Skeletal muscle tissue (tissue), 4 donors: ENCODE results near the gene TRPM8. TPM values are rescaled to one million over a fixed set of nuclear protein-coding genes. Genes with fewer than 3 reads are reported as not detected.
"Not testable (repeated sequence)": the region's sequence is repeated elsewhere in the genome, so short reads cannot be mapped to it uniquely, and the experiment has no call there.

Source experiments
- H3K27ac ChIP-seq: one replicate; pipeline ENCODE4 v1.7.0; 2013; ENCODE audit warnings: mild to moderate bottlenecking, low read depth, low read length, inconsistent platforms
- H3K27me3 ChIP-seq, 3 donors: one replicate each; pipeline ENCODE4 v1.7.0; 2013; ENCODE audit warnings: low read length in 3 of 3; ENCODE audit not compliant: control insufficient read depth in 3 of 3, insufficient read depth in 3 of 3
- H3K36me3 ChIP-seq, 3 donors: one replicate each; pipeline ENCODE4 v1.7.0; 2013; ENCODE audit warnings: low read length in 3 of 3; ENCODE audit not compliant: control insufficient read depth in 3 of 3, insufficient read depth in 3 of 3
- H3K4me1 ChIP-seq, 3 donors: one replicate each; pipeline ENCODE4 v1.7.0; 2013; ENCODE audit warnings: low read length in 3 of 3, mild to moderate bottlenecking in 3 of 3; ENCODE audit not compliant: control insufficient read depth in 3 of 3, insufficient read depth in 3 of 3
- H3K4me3 ChIP-seq, 3 donors: one replicate each; pipeline ENCODE4 v1.7.0; 2013; ENCODE audit warnings: low read length in 3 of 3
- H3K9ac ChIP-seq, 3 donors: one replicate each; pipeline ENCODE4 v1.7.0; 2013; ENCODE audit warnings: low read length in 3 of 3, mild to moderate bottlenecking in 3 of 3, moderate library complexity in 2 of 3, low read depth in 1 of 3
- H3K9me3 ChIP-seq, 3 donors: one replicate each; pipeline ENCODE4 v1.7.0; 2013; ENCODE audit warnings: low read length in 3 of 3; ENCODE audit not compliant: control insufficient read depth in 3 of 3
- total RNA-seq: library from RNA; depleted of rRNA; stranded (reverse); fragments of >200 nt; gene quantifications from one replicate; pipeline ENCODE4 v1.2.3, GENCODE V29; 2014
- donor health status: Osteomylitis.

The TRPM8 gene
- total RNA-seq: not detected

- Histone ChIP-seq H3K4me1 (no peaks in the 10 kb centered on the region), H3K36me3 (no peaks in the 10 kb centered on the region), H3K27ac (no peak within 1 kb of the TSS), H3K9me3 (no peaks in the 10 kb centered on the region), H3K9ac (no peak within 1 kb of the TSS), H3K27me3 (peaks cover 0 to 18% (median 0%) of the 10 kb centered on the region in 3 donors), H3K4me3 (no peak within 1 kb of the TSS)
Observed at GRCh38 chr2:233917116-233917515, at the start of gene TRPM8. TRPM8 (plus strand) TSS chr2:233917373; CDS start chr2:233926538, 9,165 bp downstream.

GRCh38 chr2:233867993-233868532 is 49.1 kb upstream of the TRPM8 start, which contains the start of gene MSL3B:
MSL3B (minus strand) TSS chr2:233868386.
- H3K27ac ChIP-seq: no peak within 1 kb of the TSS
- no peaks in the 10 kb centered on the region for H3K36me3 ChIP-seq
- peaks cover 0 to 8% (median 5%) of the 10 kb centered on the region in 3 donors for H3K27me3 ChIP-seq
- peaks cover 0 to 3% (median 2%) of the 10 kb centered on the region in 3 donors for H3K9me3 ChIP-seq
- peak within 1 kb of the TSS; percentile 7 to 73 (median 42) for H3K9ac ChIP-seq
- no peaks in the 10 kb centered on the region for H3K4me1 ChIP-seq
- H3K4me3 ChIP-seq: peak within 1 kb of the TSS; percentile 59 to 77 (median 63)

GRCh38 chr2:233871432-233871831 is 45.7 kb upstream of the TRPM8 start:
- Histone ChIP-seq H3K9me3 (peaks cover 0 to 7% (median 2%) of the 10 kb centered on the region in 3 donors), H3K27ac (no peak overlapping the region), H3K36me3 (no peaks in the 10 kb centered on the region), H3K4me3 (no peak overlapping the region), H3K4me1 (no peaks in the 10 kb centered on the region), H3K9ac (no peak overlapping the region), H3K27me3 (peaks cover 2 to 8% (median 5%) of the 10 kb centered on the region in 3 donors)

- not testable (repeated sequence) for H3K27ac ChIP-seq, H3K4me1 ChIP-seq, H3K36me3 ChIP-seq, H3K9ac ChIP-seq, H3K4me3 ChIP-seq, H3K9me3 ChIP-seq, H3K27me3 ChIP-seq
Observed at GRCh38 chr2:233872125-233872524, 45.0 kb upstream of the TRPM8 start.

- H3K27me3 ChIP-seq: peaks cover 0 to 2% (median 0%) of the 10 kb centered on the region in 3 donors
- peaks cover 2 to 9% (median 5%) of the 10 kb centered on the region in 3 donors for H3K9me3 ChIP-seq
- H3K27ac ChIP-seq: no peak overlapping the region
- H3K4me1 ChIP-seq: no peaks in the 10 kb centered on the region
- no peak overlapping the region for H3K9ac ChIP-seq
- no peaks in the 10 kb centered on the region for H3K36me3 ChIP-seq
- H3K4me3 ChIP-seq: no peak overlapping the region
Observed at GRCh38 chr2:233882353-233882752, 34.8 kb upstream of the TRPM8 start.

GRCh38 chr2:233892793-233893192 is 24.4 kb upstream of the TRPM8 start:
- Histone ChIP-seq H3K4me1 (no peaks in the 10 kb centered on the region), H3K4me3 (no peak overlapping the region), H3K27me3 (no peaks in the 10 kb centered on the region), H3K9ac (no peak overlapping the region), H3K27ac (no peak overlapping the region), H3K9me3 (no peaks in the 10 kb centered on the region), H3K36me3 (no peaks in the 10 kb centered on the region)

- not testable (repeated sequence) for H3K27me3 ChIP-seq
Observed at GRCh38 chr2:233896253-233896652, 20.9 kb upstream of the TRPM8 start.

GRCh38 chr2:233901367-233901766 is 15.8 kb upstream of the TRPM8 start:
- no peak overlapping the region for H3K4me3 ChIP-seq

More at GRCh38 chr2:233896253-233896652, 20.9 kb upstream of the TRPM8 start:
- H3K27ac ChIP-seq, H3K36me3 ChIP-seq, H3K4me3 ChIP-seq, H3K9ac ChIP-seq, H3K4me1 ChIP-seq, H3K9me3 ChIP-seq: not testable (repeated sequence)

GRCh38 chr2:233901884-233902283 is 15.3 kb upstream of the TRPM8 start:
- Histone ChIP-seq H3K4me3 (no peak overlapping the region), H3K9me3 (no peaks in the 10 kb centered on the region), H3K4me1 (no peaks in the 10 kb centered on the region), H3K36me3 (no peaks in the 10 kb centered on the region), H3K27ac (no peak overlapping the region), H3K27me3 (peaks cover 0 to 4% (median 0%) of the 10 kb centered on the region in 3 donors), H3K9ac (no peak overlapping the region)

More at GRCh38 chr2:233901367-233901766, 15.8 kb upstream of the TRPM8 start:
- no peak overlapping the region for H3K27ac ChIP-seq
- no peaks in the 10 kb centered on the region for H3K4me1 ChIP-seq
- no peak overlapping the region for H3K9ac ChIP-seq
- H3K36me3 ChIP-seq: no peaks in the 10 kb centered on the region
- H3K27me3 ChIP-seq: peaks cover 0 to 4% (median 0%) of the 10 kb centered on the region in 3 donors
- no peaks in the 10 kb centered on the region for H3K9me3 ChIP-seq

GRCh38 chr2:233905945-233906344 is 11.2 kb upstream of the TRPM8 start:
- H3K4me1 ChIP-seq: no peaks in the 10 kb centered on the region
- no peaks in the 10 kb centered on the region for H3K36me3 ChIP-seq
- no peak overlapping the region for H3K27ac ChIP-seq
- H3K4me3 ChIP-seq: no peak overlapping the region
- no peaks in the 10 kb centered on the region for H3K9me3 ChIP-seq
- H3K27me3 ChIP-seq: no peaks in the 10 kb centered on the region
- H3K9ac ChIP-seq: no peak overlapping the region
